ENCODE results near the gene TTC28. TPM values are rescaled to one million over a fixed set of nuclear protein-coding genes. Genes with fewer than 3 reads are reported as not detected.

TTC28 gene
- total and polyA plus RNA-seq, 11 donors: 5.1 to 34.9 (median 21.8) TPM

DNA sequence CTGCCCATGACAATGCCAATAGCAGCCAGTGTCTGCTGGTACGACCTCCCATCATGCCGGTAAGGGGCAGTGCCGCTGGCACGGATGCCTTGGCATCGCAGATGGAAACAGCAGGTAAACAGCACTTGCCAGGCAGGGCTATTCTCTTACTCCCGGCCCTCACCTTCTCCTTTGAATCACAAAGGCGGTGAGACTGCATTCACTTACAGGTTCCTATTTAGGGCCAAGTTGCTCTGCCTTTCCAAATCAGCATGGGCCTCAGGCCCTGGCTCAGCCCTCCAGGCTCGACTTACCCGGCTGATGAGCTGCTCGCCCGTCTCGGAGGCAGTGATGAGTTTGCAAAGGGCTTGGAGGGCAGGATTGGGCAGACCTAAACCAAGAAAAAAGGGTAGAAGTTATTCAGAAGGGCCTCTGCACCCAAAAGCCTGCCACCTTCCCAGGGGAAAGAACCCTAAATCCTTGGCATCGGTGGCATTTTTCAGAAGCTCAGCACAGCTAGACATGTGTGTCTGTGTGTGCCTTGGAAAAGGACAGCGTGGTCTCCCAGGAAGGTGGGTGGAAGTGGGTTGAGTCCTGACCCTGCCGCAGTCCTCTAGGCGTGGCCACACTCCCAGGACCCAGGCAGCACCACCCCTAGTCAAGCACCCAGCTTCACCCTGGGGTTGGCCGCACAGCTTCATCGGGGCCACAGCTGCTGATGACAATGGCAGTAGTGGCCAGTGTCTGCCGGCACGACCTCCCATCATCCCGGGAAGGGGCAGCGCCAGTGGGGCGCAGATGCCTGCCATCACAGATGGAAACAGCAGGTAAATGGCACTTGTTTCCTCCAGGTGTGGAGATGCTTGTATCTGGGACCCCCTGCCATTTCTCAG lies 687.1 kb downstream of the TTC28 start:
- H3K27me3 ChIP-seq: no peaks in the 10 kb centered on the region
- TF ChIP-seq POLR2A (IDR thresholded peaks at IDR 0.05) (no peak), CTCF (IDR thresholded peaks at IDR 0.05) (no peak)
- H3K4me3 ChIP-seq: no peak overlapping the region
- ATAC-seq: no peak
- intact Hi-C loops (cut with DNase I): loop anchor here in 1 of 10 donors (10.0 kb wide), 1 partner anchor 68 kb away; no protein-coding TSS in a partner anchor
- H3K36me3 ChIP-seq: peaks cover 0 to 62% (median 41%) of the 10 kb centered on the region in 9 donors
- 89 to 96% (median 94%) methylated on average over 21 to 23 of the region's 23 CpGs for WGBS, 4 donors
- DNase-seq: peak in 3 of 5 donors; percentile 5 to 47 (median 10)
- peaks cover 2 to 22% (median 14%) of the 10 kb centered on the region in 12 donors for H3K4me1 ChIP-seq
- peak overlapping the region in 1 of 12 donors; percentile 70 for H3K27ac ChIP-seq
- H3K9me3 ChIP-seq: no peaks in the 10 kb centered on the region

DNA sequence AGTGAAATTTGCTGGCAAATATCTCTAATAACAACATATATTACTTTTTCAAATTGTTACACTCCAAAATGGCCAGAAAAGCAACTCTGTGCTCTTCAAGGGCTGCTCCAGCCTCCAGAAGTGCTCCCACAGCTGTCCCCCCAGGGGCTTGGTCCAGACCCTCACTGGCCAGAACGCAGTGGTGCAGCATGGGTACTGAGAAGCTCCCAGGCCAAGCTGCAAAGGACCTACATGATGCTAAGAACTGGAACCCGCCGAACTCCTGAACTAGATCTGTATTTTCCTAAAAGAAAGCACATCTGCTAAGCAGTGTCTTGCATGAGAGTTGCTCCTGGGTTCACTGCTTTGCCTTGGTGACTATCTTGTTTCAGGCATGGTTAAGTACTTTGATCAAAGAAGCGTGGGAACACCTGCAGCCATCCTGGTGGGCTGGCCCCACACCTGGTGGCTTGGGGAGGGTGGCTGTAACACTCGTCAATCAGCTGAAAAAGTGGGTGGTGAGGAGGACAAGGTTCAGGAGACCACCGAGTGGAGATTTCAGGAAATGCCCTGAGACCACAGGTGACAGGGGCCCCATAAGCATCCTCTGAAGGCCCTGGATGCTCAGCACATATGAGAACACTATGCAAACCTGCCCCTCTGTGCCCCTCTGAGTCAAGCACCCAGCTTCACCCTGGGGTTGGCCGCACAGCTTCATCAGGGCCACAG lies 687.9 kb downstream of the TTC28 start:
- no peaks in the 10 kb centered on the region for H3K27me3 ChIP-seq
- H3K4me1 ChIP-seq: peaks cover 2 to 22% (median 14%) of the 10 kb centered on the region in 12 donors
- no peaks in the 10 kb centered on the region for H3K9me3 ChIP-seq
- WGBS, 4 donors: 90 to 95% (median 92%) methylated on average over 7 of the region's 7 CpGs
- H3K27ac ChIP-seq: peak overlapping the region in 7 of 12 donors; percentile 13 to 71 (median 47)
- H3K4me3 ChIP-seq: no peak overlapping the region
- intact Hi-C loops (cut with DNase I): loop anchor here in 1 of 10 donors (10.0 kb wide), 1 partner anchor 67 kb away; no protein-coding TSS in a partner anchor
- ATAC-seq (no peak), DNase-seq (peak in 2 of 5 donors; percentile 3 to 42)
- no peak for TF ChIP-seq CTCF (IDR thresholded peaks at IDR 0.05)
- TF ChIP-seq POLR2A (IDR thresholded peaks at IDR 0.05): no peak
- peaks cover 0 to 63% (median 40%) of the 10 kb centered on the region in 9 donors for H3K36me3 ChIP-seq

DNA sequence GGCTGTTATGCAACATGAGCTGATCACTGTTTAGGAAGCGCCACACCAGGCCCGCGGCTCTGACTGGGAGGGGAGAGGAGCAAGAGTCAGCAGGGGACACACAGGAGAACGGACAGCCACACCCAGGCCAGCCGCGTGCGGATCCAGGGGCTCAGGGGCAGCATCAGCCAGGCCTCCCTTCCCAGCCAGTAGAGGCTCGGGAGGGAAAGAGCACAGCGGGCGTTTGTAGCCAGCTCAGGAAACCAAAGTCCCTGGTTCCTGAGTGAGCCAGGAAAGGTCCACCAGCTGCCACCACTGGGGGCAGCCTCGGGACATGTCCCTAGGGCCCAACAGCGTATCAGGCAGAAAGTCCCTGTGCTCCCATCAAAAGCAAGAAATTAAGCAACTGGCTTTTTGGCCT lies 688.8 kb downstream of the TTC28 start:
- ATAC-seq (peak; percentile 52 to 85 (median 79)), DNase-seq (peak; percentile 64 to 85 (median 70))
- 21 to 47% (median 37%) methylated on average over 11 to 12 of the region's 12 CpGs for WGBS, 4 donors
- Histone ChIP-seq H3K27ac (peak overlapping the region in 10 of 12 donors; percentile 39 to 71 (median 63)), H3K27me3 (no peaks in the 10 kb centered on the region), H3K4me3 (peak overlapping the region in 7 of 12 donors; percentile 0 to 17 (median 6)), H3K9me3 (no peaks in the 10 kb centered on the region), H3K36me3 (peaks cover 0 to 67% (median 41%) of the 10 kb centered on the region in 9 donors), H3K4me1 (peaks cover 2 to 22% (median 14%) of the 10 kb centered on the region in 12 donors)
- TF ChIP-seq POLR2A (IDR thresholded peaks at IDR 0.05) (no peak), CTCF (IDR thresholded peaks at IDR 0.05) (peak; percentile 35 to 75 (median 54))
- intact Hi-C loops (cut with DNase I): loop anchor here in 2 of 10 donors (1.0 to 10.0 kb wide), 2 partner anchors 66 to 72 kb away; partner anchors contain the start of gene PITPNB (in 1 of the 2)

Measured in heart left ventricle (tissue), 16 donors.